ENCODE results near the gene SLC26A6.

SLC26A6 gene

DNA sequence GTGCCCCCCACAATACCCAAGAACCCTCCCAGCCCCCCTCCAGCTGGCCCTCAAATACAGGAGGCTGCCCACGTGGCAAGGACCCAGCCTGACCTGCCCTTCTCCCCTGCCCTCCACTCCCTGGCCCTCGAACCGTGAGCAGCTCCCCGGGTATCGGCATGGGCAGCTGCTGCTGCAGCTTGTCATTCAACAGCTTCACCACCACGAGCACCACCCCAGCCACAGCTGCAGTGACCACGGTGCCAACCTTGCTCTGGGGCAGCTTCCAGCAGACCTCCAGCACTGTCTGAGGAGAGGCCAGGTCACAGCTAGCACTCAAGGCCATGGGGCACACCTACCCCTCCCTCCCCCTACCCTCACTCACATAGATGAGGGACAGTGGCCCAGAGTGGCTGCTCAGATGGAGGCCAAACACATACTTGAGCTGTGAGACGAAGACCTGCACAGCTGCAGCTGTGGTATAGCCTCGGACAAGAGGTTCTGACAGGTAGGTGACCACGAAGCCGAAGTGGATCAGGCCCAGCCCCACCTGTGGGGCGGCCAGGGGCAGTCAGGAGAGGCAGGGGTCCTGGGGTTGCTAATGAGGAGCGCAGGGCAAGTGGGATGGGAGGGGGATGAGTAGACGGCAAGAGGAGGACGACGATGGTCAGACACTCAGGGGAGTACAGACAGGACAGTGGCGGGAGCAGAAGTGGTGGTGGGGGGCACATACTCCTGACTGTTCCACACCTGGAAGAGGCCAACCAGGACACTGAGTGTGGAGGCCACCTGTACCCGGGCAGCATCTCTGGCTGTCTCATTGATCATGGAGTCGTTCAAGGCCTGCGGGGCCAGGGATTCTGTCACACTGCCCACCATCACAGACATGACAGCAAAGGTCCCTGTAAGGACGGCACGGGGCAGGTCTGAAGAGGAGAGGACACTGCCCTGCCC lies 3.5 kb downstream of the SLC26A6 start:
- Mint-ChIP-seq H3K27ac (no peak overlapping the region), H3K4me1 (peaks cover 21% of the 10 kb centered on the region), H3K4me3 (no peak overlapping the region), H3K36me3 (peaks cover 36% of the 10 kb centered on the region), H3K27me3 (no peaks in the 10 kb centered on the region), H3K9me3 (no peaks in the 10 kb centered on the region)
- CTCF ChIA-PET: no interaction called here
- no peak for DNase-seq

- Mint-ChIP-seq H3K36me3 (peaks cover 41% of the 10 kb centered on the region), H3K27me3 (no peaks in the 10 kb centered on the region), H3K27ac (no peak overlapping the region), H3K4me1 (peaks cover 14% of the 10 kb centered on the region), H3K9me3 (no peaks in the 10 kb centered on the region), H3K4me3 (no peak overlapping the region)
- no peak for DNase-seq
- CTCF ChIA-PET: no interaction called here
These were observed 4.4 kb downstream of the SLC26A6 start for GRCh38 chr3:48630833-48631232.

- Mint-ChIP-seq H3K9me3 (no peaks in the 10 kb centered on the region), H3K27ac (no peak overlapping the region), H3K4me1 (peaks cover 14% of the 10 kb centered on the region), H3K4me3 (no peak overlapping the region), H3K27me3 (no peaks in the 10 kb centered on the region), H3K36me3 (peaks cover 41% of the 10 kb centered on the region)
- CTCF ChIA-PET: no interaction called here
- DNase-seq: no peak
These were observed 4.9 kb downstream of the SLC26A6 start for GRCh38 chr3:48630407-48630806.

DNA sequence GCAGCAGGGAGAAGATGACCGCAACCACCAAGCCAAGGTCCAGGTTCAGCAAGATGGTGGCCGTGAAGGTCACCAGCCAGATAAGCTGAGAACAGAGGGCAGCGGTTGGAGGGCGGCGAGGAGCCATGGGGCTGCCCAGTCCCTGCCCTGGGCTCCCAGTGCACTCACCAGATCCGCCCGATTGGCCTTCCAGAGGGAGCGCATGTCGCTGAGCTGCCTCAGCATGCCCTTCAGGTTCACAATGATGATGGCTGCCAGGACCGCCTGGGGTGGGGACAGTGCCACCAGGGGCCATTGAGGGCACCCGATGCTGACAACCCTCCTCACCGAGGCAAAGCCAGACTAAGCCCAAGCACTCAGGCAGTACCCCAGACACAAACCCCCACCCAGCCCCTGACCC lies 5.4 kb downstream of the SLC26A6 start:
- H3K4me3 Mint-ChIP-seq: no peak overlapping the region
- H3K9me3 Mint-ChIP-seq: no peaks in the 10 kb centered on the region
- H3K27ac Mint-ChIP-seq: no peak overlapping the region
- peaks cover 16% of the 10 kb centered on the region for H3K4me1 Mint-ChIP-seq
- DNase-seq: no peak
- no peaks in the 10 kb centered on the region for H3K27me3 Mint-ChIP-seq
- peaks cover 43% of the 10 kb centered on the region for H3K36me3 Mint-ChIP-seq
- CTCF ChIA-PET: no interaction called here

- no peak for DNase-seq
- Mint-ChIP-seq H3K36me3 (peaks cover 50% of the 10 kb centered on the region), H3K27me3 (no peaks in the 10 kb centered on the region), H3K27ac (no peak overlapping the region), H3K4me1 (peaks cover 17% of the 10 kb centered on the region), H3K9me3 (no peaks in the 10 kb centered on the region), H3K4me3 (no peak overlapping the region)
- CTCF ChIA-PET: no interaction called here
These were observed 6.8 kb downstream of the SLC26A6 start for GRCh38 chr3:48628277-48629017.

- no peak for DNase-seq
- Mint-ChIP-seq H3K9me3 (no peaks in the 10 kb centered on the region), H3K27ac (no peak overlapping the region), H3K27me3 (no peaks in the 10 kb centered on the region), H3K4me1 (peaks cover 17% of the 10 kb centered on the region), H3K4me3 (no peak overlapping the region), H3K36me3 (peaks cover 37% of the 10 kb centered on the region)
- CTCF ChIA-PET: interaction anchor here (3.4 kb wide), 1 partner anchor 10 kb away, joined by 14 read pairs; the partner anchor contains the start of gene SLC26A6
These were observed 9.7 kb downstream of the SLC26A6 start for GRCh38 chr3:48625600-48625999.

DNA sequence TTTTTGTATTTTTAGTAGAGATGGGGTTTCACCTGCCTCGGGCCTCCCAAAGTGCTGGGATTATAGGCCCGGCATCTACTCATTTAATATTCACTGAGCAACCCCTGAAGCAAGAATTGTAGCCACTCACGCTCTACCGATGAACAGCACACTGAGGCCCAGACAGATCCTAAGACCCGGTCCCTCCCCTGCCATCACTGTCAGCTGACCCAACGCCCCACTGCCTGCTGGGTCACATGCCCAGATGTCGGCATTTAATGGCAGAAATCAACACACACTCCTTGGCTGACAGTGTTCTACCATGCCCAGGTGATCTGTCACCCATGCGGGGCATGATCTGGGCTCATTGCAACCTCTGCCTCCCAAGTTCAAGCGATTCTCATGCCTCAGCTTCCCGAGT lies 10.5 kb downstream of the SLC26A6 start:
- no peaks in the 10 kb centered on the region for H3K9me3 Mint-ChIP-seq
- peaks cover 17% of the 10 kb centered on the region for H3K4me1 Mint-ChIP-seq
- no peak overlapping the region for H3K4me3 Mint-ChIP-seq
- DNase-seq: no peak
- H3K36me3 Mint-ChIP-seq: peaks cover 34% of the 10 kb centered on the region
- CTCF ChIA-PET: interaction anchor here (0.8 to 3.4 kb wide), 2 partner anchors 10 to 68 kb away, joined by 3 to 14 read pairs; partner anchors contain the start of genes PFKFB4 and SLC26A6
- peak overlapping the region; percentile 83 for H3K27ac Mint-ChIP-seq
- no peaks in the 10 kb centered on the region for H3K27me3 Mint-ChIP-seq

DNA sequence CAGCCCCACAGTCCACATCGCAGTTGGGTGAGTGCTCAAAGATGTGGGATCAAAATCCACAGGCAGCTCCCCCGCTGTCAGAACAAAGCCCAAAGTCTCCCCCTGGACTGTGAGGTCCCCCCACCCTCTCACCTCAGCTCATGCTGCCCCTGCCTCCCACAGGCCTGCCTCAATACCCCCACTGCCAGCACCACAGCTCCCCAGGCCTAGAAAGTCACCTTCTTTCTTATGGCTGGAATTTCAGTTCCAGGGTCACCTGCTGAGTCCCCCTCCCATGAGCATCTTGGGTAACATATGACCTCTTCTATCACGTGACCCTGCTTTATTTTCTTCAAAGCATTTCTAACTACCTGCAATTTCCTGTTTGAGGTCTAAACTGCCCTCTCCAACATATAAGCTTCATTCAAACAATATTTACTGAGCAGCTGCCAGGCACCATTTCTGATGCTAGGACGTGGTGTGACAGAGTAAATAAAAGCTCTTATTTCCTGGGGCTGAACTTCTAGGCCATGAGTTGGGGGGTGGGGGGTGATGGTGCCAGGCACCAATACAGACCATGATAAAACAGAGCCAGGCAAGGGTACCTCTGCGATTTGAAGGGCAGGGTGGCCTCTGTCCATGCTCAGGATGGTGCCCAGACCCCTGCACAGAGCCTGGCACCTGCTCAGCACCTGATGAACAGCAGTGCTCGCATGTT lies 11.3 kb downstream of the SLC26A6 start:
- Mint-ChIP-seq H3K27me3 (no peaks in the 10 kb centered on the region), H3K4me3 (no peak overlapping the region), H3K9me3 (no peaks in the 10 kb centered on the region), H3K36me3 (peaks cover 27% of the 10 kb centered on the region), H3K27ac (peak overlapping the region; percentile 76), H3K4me1 (peaks cover 17% of the 10 kb centered on the region)
- DNase-seq: no peak
- CTCF ChIA-PET: interaction anchor here (0.8 to 3.4 kb wide), 2 partner anchors 11 to 67 kb away, joined by 3 to 14 read pairs; partner anchors contain the start of genes PFKFB4 and SLC26A6

- Mint-ChIP-seq H3K27ac (no peak within 1 kb of the TSS), H3K4me1 (peaks cover 17% of the 10 kb centered on the region), H3K4me3 (no peak within 1 kb of the TSS), H3K36me3 (peaks cover 15% of the 10 kb centered on the region), H3K9me3 (peaks cover 16% of the 10 kb centered on the region), H3K27me3 (no peaks in the 10 kb centered on the region)
- no peak for DNase-seq
- CTCF ChIA-PET: interaction anchor here (0.9 kb wide), 1 partner anchor 9 kb away, joined by 3 read pairs; no protein-coding TSS in a partner anchor
These were observed 13.8 kb downstream of the SLC26A6 start, which contains the start of gene TMEM89 for GRCh38 chr3:48621461-48621869. TMEM89 (minus strand) TSS chr3:48621769; CDS start chr3:48621756, 13 bp downstream.

GRCh38 chr3:48619541-48620524 lies 15.4 kb downstream of the SLC26A6 start:
- CTCF ChIA-PET: no interaction called here
- Mint-ChIP-seq H3K36me3 (peaks cover 10% of the 10 kb centered on the region), H3K27ac (peak overlapping the region; percentile 49), H3K4me3 (no peak overlapping the region), H3K4me1 (peaks cover 14% of the 10 kb centered on the region), H3K27me3 (no peaks in the 10 kb centered on the region), H3K9me3 (peaks cover 16% of the 10 kb centered on the region)
- DNase-seq: no peak

DNA sequence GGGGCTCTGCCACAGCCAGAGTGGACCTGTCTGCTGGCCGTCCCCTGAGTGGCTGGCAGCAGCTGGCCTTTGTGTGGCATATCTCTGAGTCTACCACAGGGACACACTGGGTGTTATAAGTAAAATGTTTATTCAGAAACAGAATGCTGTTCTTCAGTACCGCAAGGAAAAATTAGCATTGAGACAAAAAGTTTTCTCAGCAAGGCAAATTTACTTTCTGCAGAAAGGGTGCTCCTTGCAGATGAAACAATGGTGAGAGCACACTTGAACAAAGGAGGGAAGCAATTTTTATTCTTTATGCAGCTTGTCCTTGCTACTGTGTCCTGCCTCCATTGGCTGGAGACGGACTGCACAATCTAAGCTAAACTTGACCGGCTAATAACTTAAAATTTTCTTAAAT lies 17.7 kb downstream of the SLC26A6 start:
- no peaks in the 10 kb centered on the region for H3K27me3 Mint-ChIP-seq
- no peak overlapping the region for H3K4me3 Mint-ChIP-seq
- H3K4me1 Mint-ChIP-seq: peaks cover 5% of the 10 kb centered on the region
- no peak for DNase-seq
- peaks cover 16% of the 10 kb centered on the region for H3K9me3 Mint-ChIP-seq
- CTCF ChIA-PET: no interaction called here
- peaks cover 4% of the 10 kb centered on the region for H3K36me3 Mint-ChIP-seq
- H3K27ac Mint-ChIP-seq: no peak overlapping the region

DNA sequence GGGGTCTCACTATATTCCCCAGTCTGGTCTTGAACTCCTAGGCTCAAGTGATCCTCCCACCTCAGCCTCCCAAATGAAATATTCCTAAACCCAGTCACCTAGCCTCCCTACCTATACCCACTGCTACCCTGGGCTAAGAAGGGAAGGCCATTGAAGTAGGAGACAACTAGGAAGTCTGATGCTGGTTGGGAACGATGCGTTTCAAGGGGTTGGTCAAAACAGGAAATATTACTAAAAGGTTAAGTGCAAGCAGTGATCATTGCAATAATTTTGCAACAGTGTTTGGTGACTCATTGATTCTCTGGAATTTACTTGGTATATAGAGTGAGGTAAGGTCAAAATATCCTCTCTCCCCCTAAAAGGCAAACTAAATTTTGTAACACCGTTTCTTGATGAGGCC lies 21.2 kb downstream of the SLC26A6 start:
- Mint-ChIP-seq H3K4me3 (no peak overlapping the region), H3K27ac (no peak overlapping the region), H3K27me3 (peaks cover 3% of the 10 kb centered on the region), H3K36me3 (peaks cover 8% of the 10 kb centered on the region), H3K4me1 (peaks cover 13% of the 10 kb centered on the region), H3K9me3 (peaks cover 16% of the 10 kb centered on the region)
- DNase-seq: no peak
- CTCF ChIA-PET: interaction anchor here (0.6 kb wide), 1 partner anchor 178 kb away, joined by 3 read pairs; no protein-coding TSS in a partner anchor

- peaks cover 3% of the 10 kb centered on the region for H3K27me3 Mint-ChIP-seq
- CTCF ChIA-PET: interaction anchor here (1.0 to 2.4 kb wide), 3 partner anchors 9 to 24 kb away, joined by 3 to 9 read pairs (median 6); partner anchors contain the start of genes SLC26A6 and TMEM89
- peaks cover 24% of the 10 kb centered on the region for H3K4me1 Mint-ChIP-seq
- peaks cover 4% of the 10 kb centered on the region for H3K9me3 Mint-ChIP-seq
- H3K4me3 Mint-ChIP-seq: no peak overlapping the region
- DNase-seq: no peak
- peaks cover 13% of the 10 kb centered on the region for H3K36me3 Mint-ChIP-seq
- no peak overlapping the region for H3K27ac Mint-ChIP-seq
These were observed 23.0 kb downstream of the SLC26A6 start for GRCh38 chr3:48612309-48612708.

Measured in activated naive CD4-positive, alpha-beta T cell treated with anti-CD3 and anti-CD28 coated beads, Interleukin-2, amount 10 ng/mL, durations not matched to agents 7 days and 5 days (primary cell).